Measurements from ENCODE around the gene CCL14. TPM values are rescaled to one million over a fixed set of nuclear protein-coding genes. Genes with fewer than 3 reads are reported as not detected.

CCL14 gene
- total and polyA plus RNA-seq, 2 donors from 2014 or later = 14.2 to 134 TPM

- H3K9me3 ChIP-seq (ENCODE audit: control insufficient read depth in 2 of 3, insufficient read depth in 1 of 3, low read length in 3 of 3) = no peaks in the 10 kb centered on the region
- intact Hi-C loops (cut with DNase I) = no loop called here
- FAIRE-seq (no peak), DNase-seq (no peak)
- H3K27me3 ChIP-seq (ENCODE audit: control insufficient read depth, insufficient read depth, low read length) = no peaks in the 10 kb centered on the region
- H3K36me3 ChIP-seq (ENCODE audit: control insufficient read depth in 2 of 3, insufficient read depth in 3 of 3, low read length in 3 of 3) = no peaks in the 10 kb centered on the region
- no peak for TF ChIP-seq CTCF (IDR thresholded peaks at IDR 0.05; ENCODE audit: borderline replicate concordance, extremely low read depth, insufficient read depth)
- H3K4me3 ChIP-seq (ENCODE audit: low read length in 3 of 3) = peak within 1 kb of the TSS; percentile 23 to 59 (median 42)
- peaks cover 0 to 6% (median 6%) of the 10 kb centered on the region in 3 donors for H3K4me1 ChIP-seq (ENCODE audit: control insufficient read depth in 2 of 3, insufficient read depth in 2 of 3, low read depth in 1 of 3, low read length in 3 of 3)
- H3K9ac ChIP-seq (ENCODE audit: low read length in 3 of 3) = peak within 1 kb of the TSS in 1 of 3 donors; percentile 31
- H3K27ac ChIP-seq (ENCODE audit: low read depth in 2 of 2, low read length in 2 of 2) = peak within 1 kb of the TSS; percentile 69 to 71
Measured at GRCh38 chr17:36001110-36001771, 14.7 kb upstream of the CCL14 start, which contains the start of gene CCL15. TSS of gene CCL15 (minus strand) at chr17:36001553. CDS start at chr17:36001492, 61 bp downstream.

- H3K27me3 ChIP-seq (ENCODE audit: control insufficient read depth, insufficient read depth, low read length) = no peaks in the 10 kb centered on the region
- H3K9ac ChIP-seq (ENCODE audit: low read length in 3 of 3) = no peak overlapping the region
- peaks cover 0 to 6% (median 6%) of the 10 kb centered on the region in 3 donors for H3K4me1 ChIP-seq (ENCODE audit: control insufficient read depth in 2 of 3, insufficient read depth in 2 of 3, low read depth in 1 of 3, low read length in 3 of 3)
- H3K36me3 ChIP-seq (ENCODE audit: control insufficient read depth in 2 of 3, insufficient read depth in 3 of 3, low read length in 3 of 3) = no peaks in the 10 kb centered on the region
- H3K9me3 ChIP-seq (ENCODE audit: control insufficient read depth in 2 of 3, insufficient read depth in 1 of 3, low read length in 3 of 3) = no peaks in the 10 kb centered on the region
- intact Hi-C loops (cut with DNase I) = no loop called here
- peak overlapping the region; percentile 41 to 69 for H3K27ac ChIP-seq (ENCODE audit: low read depth in 2 of 2, low read length in 2 of 2)
- DNase-seq = no peak
- no peak for FAIRE-seq
- peak overlapping the region in 2 of 3 donors; percentile 42 to 59 for H3K4me3 ChIP-seq (ENCODE audit: low read length in 3 of 3)
- no peak for TF ChIP-seq CTCF (IDR thresholded peaks at IDR 0.05; ENCODE audit: borderline replicate concordance, extremely low read depth, insufficient read depth)
Measured at GRCh38 chr17:36000732-36001109, 14.2 kb upstream of the CCL14 start.

- no peak for TF ChIP-seq CTCF (IDR thresholded peaks at IDR 0.05; ENCODE audit: borderline replicate concordance, extremely low read depth, insufficient read depth)
- H3K4me1 ChIP-seq (ENCODE audit: control insufficient read depth in 2 of 3, insufficient read depth in 2 of 3, low read depth in 1 of 3, low read length in 3 of 3) = peaks cover 0 to 6% (median 3%) of the 10 kb centered on the region in 3 donors
- H3K27ac ChIP-seq (ENCODE audit: low read depth in 2 of 2, low read length in 2 of 2) = no peak overlapping the region
- no peak overlapping the region for H3K9ac ChIP-seq (ENCODE audit: low read length in 3 of 3)
- intact Hi-C loops (cut with DNase I) = no loop called here
- H3K27me3 ChIP-seq (ENCODE audit: control insufficient read depth, insufficient read depth, low read length) = no peaks in the 10 kb centered on the region
- no peak for FAIRE-seq
- H3K4me3 ChIP-seq (ENCODE audit: low read length in 3 of 3) = no peak overlapping the region
- no peak for DNase-seq
- no peaks in the 10 kb centered on the region for H3K36me3 ChIP-seq (ENCODE audit: control insufficient read depth in 2 of 3, insufficient read depth in 3 of 3, low read length in 3 of 3)
- peaks cover 0 to 2% (median 0%) of the 10 kb centered on the region in 3 donors for H3K9me3 ChIP-seq (ENCODE audit: control insufficient read depth in 2 of 3, insufficient read depth in 1 of 3, low read length in 3 of 3)
Measured at GRCh38 chr17:35998756-35999155, 12.2 kb upstream of the CCL14 start.
